HUES6 (cell line): Measurements from ENCODE around the gene MSH3.
"Not testable (repeated sequence)": the region's sequence is repeated elsewhere in the genome, so short reads cannot be mapped to it uniquely, and the experiment has no call there.

Experiments used
- H3K27ac ChIP-seq: 2 replicates; pipeline ENCODE4 v1.7.0; 2013; ENCODE audit warnings: low read depth, mild to moderate bottlenecking, low read length, inconsistent platforms
- H3K27me3 ChIP-seq: 2 replicates; pipeline ENCODE4 v1.6.1; 2013; ENCODE audit warnings: low read length; ENCODE audit not compliant: control insufficient read depth, insufficient read depth
- H3K36me3 ChIP-seq: 2 replicates; pipeline ENCODE4 v1.6.1; 2013; ENCODE audit warnings: low read length; ENCODE audit not compliant: control insufficient read depth, insufficient read depth
- H3K4me1 ChIP-seq: 2 replicates; pipeline ENCODE4 v1.6.1; 2013; ENCODE audit warnings: low read length; ENCODE audit not compliant: control insufficient read depth, insufficient read depth
- H3K4me3 ChIP-seq: 2 replicates; pipeline ENCODE4 v1.5.1; 2013; ENCODE audit warnings: low read depth, low read length
- H3K9ac ChIP-seq: one replicate; pipeline ENCODE4 v1.6.1; 2013; ENCODE audit warnings: mild to moderate bottlenecking, low read length
- H3K9me3 ChIP-seq: 2 replicates; pipeline ENCODE4 v1.6.1; 2013; ENCODE audit warnings: low read depth, low read length; ENCODE audit not compliant: control insufficient read depth, insufficient read depth

The MSH3 gene

DNA sequence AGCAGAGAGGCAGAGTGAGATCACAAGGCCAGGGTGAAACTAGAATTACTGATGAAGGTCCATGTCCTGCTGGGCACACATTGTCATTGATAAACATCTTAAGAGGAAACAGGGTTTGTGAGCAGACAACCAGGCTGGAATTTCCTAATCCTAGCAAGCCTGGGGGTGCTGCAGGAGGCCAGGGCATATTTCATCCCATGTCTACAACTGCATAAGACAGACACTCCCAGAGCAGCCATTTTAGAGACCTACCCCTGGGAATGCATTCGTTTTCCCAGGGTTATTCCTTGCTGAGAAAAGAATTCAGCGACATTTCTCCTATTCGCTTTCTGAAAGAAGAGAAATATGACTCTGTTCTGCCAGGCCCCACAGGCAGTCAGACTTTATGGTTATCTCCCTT lies 248.2 kb downstream of the MSH3 start:
- H3K36me3 ChIP-seq, H3K4me3 ChIP-seq, H3K27ac ChIP-seq, H3K9ac ChIP-seq, H3K27me3 ChIP-seq, H3K4me1 ChIP-seq: not testable (repeated sequence)
- H3K9me3 ChIP-seq = peaks cover 26% of the 10 kb centered on the region

DNA sequence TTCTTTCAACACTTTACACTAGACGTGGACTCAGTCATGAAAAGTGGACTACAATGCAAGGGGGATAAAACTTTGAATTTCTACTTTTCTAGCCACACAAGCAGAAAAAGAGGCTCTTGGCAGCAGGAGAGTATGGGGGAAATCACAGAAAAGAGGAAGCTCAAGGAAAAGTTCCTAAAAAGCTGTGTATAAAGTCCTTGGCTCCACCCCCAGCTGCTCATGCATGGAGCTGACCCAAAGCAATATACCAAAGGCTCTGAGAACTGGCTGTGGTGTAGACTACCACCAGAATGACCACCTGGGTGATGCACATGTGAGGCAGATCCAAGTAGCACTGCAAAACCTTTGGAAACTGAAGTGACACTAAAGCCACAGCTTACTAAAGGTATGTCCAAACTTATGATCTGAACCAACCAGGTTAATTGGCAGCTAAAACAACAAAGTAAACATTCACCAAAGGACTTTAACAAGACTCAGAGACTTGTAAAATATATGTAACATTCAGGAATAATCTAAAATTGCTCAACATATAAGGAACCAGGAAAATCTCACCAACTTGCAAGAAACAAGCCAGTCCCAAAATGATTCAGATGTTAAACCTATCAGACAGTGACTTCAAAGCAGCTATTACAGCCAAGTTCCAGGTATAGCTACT lies 250.2 kb downstream of the MSH3 start:
- Histone ChIP-seq H3K4me3 (no peak overlapping the region), H3K4me1 (no peaks in the 10 kb centered on the region)

GRCh38 chr5:80905405-80905804 lies 251.0 kb downstream of the MSH3 start:
- H3K4me1 ChIP-seq = no peaks in the 10 kb centered on the region
- H3K9ac ChIP-seq = no peak overlapping the region
- H3K9me3 ChIP-seq = peaks cover 20% of the 10 kb centered on the region
- no peak overlapping the region for H3K27ac ChIP-seq
- no peaks in the 10 kb centered on the region for H3K27me3 ChIP-seq
- H3K36me3 ChIP-seq = 0 out of 2 replicates have a peak, but pooled peaks cover 4% of the 10 kb centered on the region
- no peak overlapping the region for H3K4me3 ChIP-seq

More for the DNA sequence above, 250.2 kb downstream of the MSH3 start:
- Histone ChIP-seq H3K27me3 (no peaks in the 10 kb centered on the region), H3K9me3 (peaks cover 26% of the 10 kb centered on the region), H3K27ac (no peak overlapping the region), H3K9ac (no peak overlapping the region), H3K36me3 (0 out of 2 replicates have a peak, but pooled peaks cover 4% of the 10 kb centered on the region)

GRCh38 chr5:80912479-80912878 lies 258.0 kb downstream of the MSH3 start:
- H3K27ac ChIP-seq = no peak overlapping the region
- H3K9me3 ChIP-seq = peaks cover 6% of the 10 kb centered on the region
- H3K4me1 ChIP-seq = no peaks in the 10 kb centered on the region; the same call in 1 of the 2 replicates
- no peaks in the 10 kb centered on the region for H3K27me3 ChIP-seq
- H3K36me3 ChIP-seq = no peaks in the 10 kb centered on the region
- no peak overlapping the region for H3K4me3 ChIP-seq
- no peak overlapping the region for H3K9ac ChIP-seq

GRCh38 chr5:80915716-80916115 lies 261.3 kb downstream of the MSH3 start:
- Histone ChIP-seq H3K36me3 (no peaks in the 10 kb centered on the region), H3K27ac (no peak overlapping the region), H3K4me3 (no peak overlapping the region), H3K9ac (no peak overlapping the region), H3K4me1 (no peaks in the 10 kb centered on the region; the same call in 1 of the 2 replicates), H3K27me3 (no peaks in the 10 kb centered on the region), H3K9me3 (peaks cover 6% of the 10 kb centered on the region)

DNA sequence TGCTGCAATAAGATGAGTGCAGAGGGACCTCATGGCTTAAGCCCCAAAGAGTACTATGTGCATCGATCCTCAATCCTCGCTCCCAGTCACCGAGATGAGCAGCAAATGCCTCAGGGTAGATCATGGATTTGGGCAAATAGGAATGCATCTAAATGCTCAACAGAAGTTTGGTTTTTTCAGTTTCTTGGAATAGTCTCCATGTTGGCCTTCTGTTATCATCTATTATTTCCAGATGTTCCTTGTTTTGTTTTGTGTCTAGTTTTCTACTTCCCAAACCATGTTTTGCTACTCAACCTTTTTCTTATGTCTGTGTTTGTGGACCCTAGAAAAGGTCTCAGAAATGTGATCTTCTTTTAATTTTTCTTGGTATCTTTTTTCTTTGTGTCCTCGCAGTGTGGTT lies 262.2 kb downstream of the MSH3 start:
- no peaks in the 10 kb centered on the region for H3K36me3 ChIP-seq
- no peaks in the 10 kb centered on the region for H3K27me3 ChIP-seq
- H3K4me1 ChIP-seq = no peaks in the 10 kb centered on the region; the same call in 1 of the 2 replicates
- peaks cover 6% of the 10 kb centered on the region for H3K9me3 ChIP-seq
- H3K27ac ChIP-seq = no peak overlapping the region
- H3K4me3 ChIP-seq = no peak overlapping the region
- H3K9ac ChIP-seq = no peak overlapping the region

- H3K4me3 ChIP-seq = no peak overlapping the region
- H3K27ac ChIP-seq = no peak overlapping the region
- H3K4me1 ChIP-seq = no peaks in the 10 kb centered on the region; the same call in 1 of the 2 replicates
- no peaks in the 10 kb centered on the region for H3K27me3 ChIP-seq
- no peak overlapping the region for H3K9ac ChIP-seq
- no peaks in the 10 kb centered on the region for H3K9me3 ChIP-seq
- H3K36me3 ChIP-seq = no peaks in the 10 kb centered on the region
These were observed 263.2 kb downstream of the MSH3 start for GRCh38 chr5:80917631-80918030.

DNA sequence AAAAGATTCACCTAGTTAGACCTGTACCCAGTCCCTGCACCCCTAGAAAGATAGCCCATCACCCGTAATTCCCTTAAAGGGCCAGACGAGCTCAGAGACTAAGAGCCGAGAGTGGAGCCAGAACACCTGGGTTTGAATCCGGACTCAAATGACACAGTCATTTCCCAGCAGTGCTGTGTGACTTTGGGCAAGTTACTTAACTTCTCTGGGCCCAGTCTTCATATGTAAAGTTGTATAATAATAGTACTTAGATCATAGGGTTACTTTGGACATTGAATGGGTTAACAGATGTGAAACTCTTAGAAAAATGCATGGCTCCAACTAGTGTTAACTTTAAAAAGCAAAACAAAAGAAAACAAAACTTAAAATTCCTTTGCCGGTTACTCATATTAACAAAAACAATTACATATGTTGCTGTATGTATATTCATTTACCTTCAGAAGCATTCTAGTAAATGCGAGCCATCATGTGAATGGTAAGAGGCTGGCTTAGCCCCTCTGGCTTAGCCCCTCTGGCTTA lies 265.3 kb downstream of the MSH3 start:
- Histone ChIP-seq H3K27ac (no peak overlapping the region), H3K9ac (no peak overlapping the region), H3K27me3 (no peaks in the 10 kb centered on the region), H3K4me1 (no peaks in the 10 kb centered on the region; the same call in 1 of the 2 replicates), H3K36me3 (no peaks in the 10 kb centered on the region), H3K4me3 (no peak overlapping the region), H3K9me3 (no peaks in the 10 kb centered on the region)

- no peak overlapping the region for H3K4me3 ChIP-seq
- no peaks in the 10 kb centered on the region; the same call in 1 of the 2 replicates for H3K4me1 ChIP-seq
- no peak overlapping the region for H3K9ac ChIP-seq
- no peak overlapping the region for H3K27ac ChIP-seq
- no peaks in the 10 kb centered on the region for H3K36me3 ChIP-seq
- no peaks in the 10 kb centered on the region for H3K9me3 ChIP-seq
- H3K27me3 ChIP-seq = no peaks in the 10 kb centered on the region
These were observed 265.9 kb downstream of the MSH3 start for GRCh38 chr5:80920333-80920732.

DNA sequence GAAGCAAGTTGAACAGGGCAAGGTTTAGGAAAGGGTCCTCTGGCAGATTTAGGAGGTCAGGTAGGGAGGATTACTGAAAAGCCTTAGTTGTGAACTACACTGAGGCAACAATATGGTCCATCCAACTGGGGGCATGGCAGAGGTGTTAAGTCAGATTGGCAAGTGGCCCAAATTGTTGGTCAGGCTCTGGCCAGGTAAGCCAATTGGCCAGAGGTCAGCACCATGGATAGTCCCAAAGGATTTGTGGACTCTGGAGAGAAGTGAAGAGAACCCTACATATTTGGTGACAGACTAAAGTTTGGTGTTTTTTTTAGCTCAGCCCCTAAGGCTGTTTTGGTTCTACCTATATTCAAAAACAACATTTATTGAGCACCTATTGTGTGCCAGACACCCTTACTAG lies 266.6 kb downstream of the MSH3 start:
- H3K4me3 ChIP-seq = no peak overlapping the region
- no peaks in the 10 kb centered on the region for H3K9me3 ChIP-seq
- H3K27me3 ChIP-seq = no peaks in the 10 kb centered on the region
- no peaks in the 10 kb centered on the region for H3K36me3 ChIP-seq
- H3K9ac ChIP-seq = no peak overlapping the region
- H3K4me1 ChIP-seq = no peaks in the 10 kb centered on the region; the same call in 1 of the 2 replicates
- no peak overlapping the region for H3K27ac ChIP-seq

GRCh38 chr5:80925931-80926330 lies 271.5 kb downstream of the MSH3 start:
- no peak overlapping the region for H3K9ac ChIP-seq
- no peak overlapping the region for H3K27ac ChIP-seq
- no peaks in the 10 kb centered on the region for H3K27me3 ChIP-seq
- H3K9me3 ChIP-seq = no peaks in the 10 kb centered on the region
- no peaks in the 10 kb centered on the region for H3K36me3 ChIP-seq
- H3K4me1 ChIP-seq = no peaks in the 10 kb centered on the region
- H3K4me3 ChIP-seq = no peak overlapping the region
